HEK293 (cell line): ENCODE results near the gene NAALADL2.

Experiments used
- CTCF ChIP-seq: fragments of 450-650 bp; formaldehyde crosslinking; IDR thresholded peaks from 2 replicates; pipeline ENCODE4 v1.5.1; 2016; ENCODE audit warnings: missing biosample characterization, missing genetic modification characterization
- ZNF274 ChIP-seq, 2 experiments: fragments of 200-500 bp in 1 of 2; fragments of 450-650 bp in 1 of 2; sonication (Bioruptor generic) in 1 of 2; formaldehyde crosslinking in 1 of 2; IDR thresholded peaks; 2 replicates each; pipeline versions ENCODE4 v1.5.1 to v1.6.1; 2014 to 2016; ENCODE audit warnings: borderline replicate concordance in 1 of 2, inconsistent platforms in 1 of 2, low read length in 1 of 2, missing biosample characterization in 1 of 2, missing genetic modification characterization in 1 of 2
- ZNF362 ChIP-seq: fragments of 450-650 bp; formaldehyde crosslinking; IDR thresholded peaks from 2 replicates; pipeline ENCODE4 v1.5.1; 2016; ENCODE audit warnings: missing biosample characterization, missing genetic modification characterization

- TF ChIP-seq ZNF362 (no peak), ZNF274 (IDR thresholded peaks at IDR 0.05; ENCODE audit: low read length) (no peak), ZNF274 (tag by site-specific recombination; IDR thresholded peaks at IDR 0.05; ENCODE audit: borderline replicate concordance) (no peak), CTCF (tag by site-specific recombination) (no peak)
Observed at GRCh38 chr3:175692256-175692655, 833.1 kb downstream of the NAALADL2 start.
